ENCODE data around the gene KLRF1.

The KLRF1 gene

DNA sequence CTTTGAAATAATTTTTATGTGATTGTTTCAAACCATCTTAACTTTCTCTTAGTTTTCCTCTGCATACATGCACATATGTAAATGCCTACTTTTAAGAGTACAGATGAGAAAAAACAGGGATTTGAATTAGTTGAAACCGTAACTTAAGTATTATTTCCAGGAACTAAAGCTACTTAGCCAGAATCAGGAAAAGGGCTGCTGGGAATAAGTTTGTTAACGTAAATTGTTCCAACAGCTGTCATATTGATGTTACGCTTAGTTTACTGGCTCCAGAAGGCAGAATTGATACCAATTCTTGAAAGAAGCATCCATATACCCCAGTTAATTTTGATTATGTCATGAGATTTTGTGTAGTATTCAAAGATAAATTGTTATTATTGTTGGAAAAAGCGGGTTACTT lies 17.9 kb upstream of the KLRF1 start:
- DNase-seq (ENCODE audit: low read depth in 2 of 2), result no peak

DNA sequence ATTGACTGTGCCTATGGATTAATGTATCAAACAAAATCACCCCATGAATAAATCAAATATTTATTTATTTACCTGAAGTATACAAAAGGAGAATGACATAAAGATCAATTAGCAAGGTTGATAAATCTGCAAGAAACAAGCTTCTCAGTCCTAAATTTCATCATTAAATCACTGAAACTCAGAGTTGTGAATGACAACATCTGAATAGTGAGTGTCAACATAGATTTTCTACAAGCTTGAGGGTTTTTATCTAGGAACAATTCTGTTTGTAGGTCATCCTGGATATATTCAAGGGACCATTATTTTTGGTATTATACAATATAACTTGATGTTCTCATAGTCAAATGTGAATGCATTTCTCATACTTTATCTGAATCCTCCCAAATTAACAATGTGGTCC lies 17.4 kb upstream of the KLRF1 start:
- no peak for DNase-seq (ENCODE audit: low read depth in 2 of 2)

DNA sequence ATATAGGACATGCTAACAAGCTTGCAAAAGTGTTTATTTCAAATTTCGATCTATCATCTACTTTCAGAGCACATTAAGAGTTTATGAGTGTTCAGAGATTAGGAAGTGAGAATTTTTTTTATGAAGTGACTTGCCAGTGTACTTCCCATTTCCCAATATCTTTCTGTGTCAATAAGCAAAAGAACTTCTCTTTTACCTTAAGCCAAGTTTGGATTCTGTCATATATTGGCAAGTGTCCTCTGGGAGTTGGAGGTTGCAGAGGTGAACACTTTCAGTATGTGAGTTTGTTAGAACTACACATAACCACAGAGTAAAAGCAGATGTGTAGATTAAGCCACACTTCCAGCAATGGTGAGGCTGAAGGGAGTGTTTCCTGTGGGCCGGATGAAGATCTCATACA lies 16.6 kb upstream of the KLRF1 start:
- no peak for DNase-seq (ENCODE audit: low read depth in 2 of 2)

DNA sequence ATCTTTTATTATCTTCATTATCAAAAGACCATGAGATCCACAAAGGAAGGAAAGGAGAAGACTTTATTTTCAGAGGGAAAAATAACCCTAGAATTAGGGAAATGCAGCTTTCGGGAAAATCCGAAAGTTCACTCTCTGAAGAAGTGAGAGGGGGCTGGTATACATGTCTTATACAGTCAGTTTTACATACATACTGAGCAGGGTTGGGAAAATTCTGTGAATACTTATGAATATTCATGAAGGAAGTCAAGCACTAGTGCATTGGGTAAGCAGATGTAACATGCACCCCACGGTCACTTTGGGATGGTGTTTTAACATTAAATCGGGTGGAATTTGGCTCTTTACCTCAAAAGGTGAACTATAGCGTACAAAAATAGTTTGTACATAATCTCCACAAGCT lies 15.7 kb upstream of the KLRF1 start:
- no peak for DNase-seq (ENCODE audit: low read depth in 2 of 2)

DNA sequence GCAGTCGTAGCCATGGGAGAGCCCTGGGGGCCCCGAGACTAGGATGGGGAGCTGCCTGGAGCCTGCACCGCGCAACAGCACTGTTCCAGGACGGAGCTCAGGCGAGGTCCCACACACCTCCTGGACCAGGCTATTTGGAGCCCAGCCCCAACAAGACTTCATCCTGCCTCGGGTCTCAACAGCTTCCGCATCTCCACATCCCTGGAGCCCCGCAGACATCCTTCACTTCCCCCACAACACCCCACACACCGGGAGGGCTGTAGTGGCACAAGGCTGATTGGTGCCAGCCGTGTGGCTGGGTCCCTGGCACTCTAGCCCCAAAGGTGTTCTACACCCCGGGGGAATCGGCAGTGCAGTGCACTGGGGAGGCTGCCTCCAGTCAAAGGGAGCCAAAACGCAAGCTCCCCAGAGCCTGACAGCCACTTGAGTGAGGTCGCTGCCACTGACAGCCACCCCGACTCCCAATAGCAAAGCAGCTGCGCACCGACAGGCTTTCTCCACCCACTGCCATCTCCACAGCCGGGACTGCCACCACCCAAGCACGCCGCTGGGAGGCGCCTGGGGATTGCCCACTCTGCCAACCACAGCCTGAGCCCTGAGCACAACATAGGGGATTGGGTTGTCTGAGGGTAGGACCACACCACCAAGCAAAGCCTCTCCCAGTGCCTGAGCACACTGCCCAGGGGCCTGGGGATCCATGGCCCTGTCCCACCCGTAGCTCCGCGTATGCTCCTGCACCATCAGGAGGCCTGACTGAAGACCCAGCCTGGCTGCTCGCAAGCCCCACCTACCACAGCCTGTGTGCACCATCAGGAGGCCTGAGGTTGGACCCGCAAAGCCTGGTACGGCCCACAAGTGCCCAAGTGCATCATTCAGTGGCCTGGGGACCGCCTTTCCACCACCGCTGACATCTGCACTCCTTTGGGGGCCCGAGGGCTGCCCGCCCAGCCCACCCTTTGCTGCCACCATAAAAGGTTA lies 13.2 kb upstream of the KLRF1 start:
- DNase-seq (ENCODE audit: low read depth in 2 of 2), result no peak

DNA sequence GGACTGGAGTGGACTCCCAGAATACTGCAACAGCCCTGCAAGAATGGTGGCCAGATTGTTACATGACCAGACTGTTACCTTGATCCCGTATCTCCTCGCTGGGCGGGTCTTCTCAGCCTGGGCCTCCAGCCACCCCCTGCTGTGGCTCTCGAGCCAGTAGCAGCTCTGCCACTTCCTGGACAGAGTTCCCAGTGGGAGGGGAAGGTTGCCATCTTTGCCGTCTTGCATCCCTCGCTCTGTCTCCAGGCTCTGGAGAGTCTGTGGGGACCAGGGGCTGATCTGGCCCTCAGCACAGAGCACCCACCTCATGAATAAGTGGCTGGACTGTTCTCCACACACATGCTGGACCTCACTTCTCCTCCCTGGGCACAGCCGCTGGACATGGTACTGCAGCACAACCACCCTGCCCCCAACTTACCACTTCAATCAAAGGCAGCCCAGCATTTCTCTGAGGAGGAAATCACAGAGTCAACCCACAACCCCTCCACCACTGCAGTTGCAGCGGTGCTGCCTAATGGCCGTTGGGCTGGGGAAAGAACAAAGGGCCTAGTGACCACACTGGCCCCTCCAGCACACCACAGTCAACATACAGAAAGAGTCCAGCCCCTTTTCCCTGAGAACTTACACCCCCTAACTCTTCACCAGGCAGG lies 6.9 kb upstream of the KLRF1 start:
- DNase-seq (ENCODE audit: low read depth in 2 of 2), result no peak

GRCh38 chr12:9829483-9829882 lies 2.2 kb downstream of the KLRF1 start:
- DNase-seq (ENCODE audit: low read depth in 2 of 2), result no peak

GRCh38 chr12:9829982-9830381 lies 2.7 kb downstream of the KLRF1 start:
- no peak for DNase-seq (ENCODE audit: low read depth in 2 of 2)

- DNase-seq (ENCODE audit: low read depth in 2 of 2), result no peak
These were observed 4.4 kb downstream of the KLRF1 start for GRCh38 chr12:9831720-9832119.

GRCh38 chr12:9843407-9843806 lies 16.1 kb downstream of the KLRF1 start:
- no peak for DNase-seq (ENCODE audit: low read depth in 2 of 2)

GRCh38 chr12:9848899-9849298 lies 21.6 kb downstream of the KLRF1 start:
- DNase-seq (ENCODE audit: low read depth in 2 of 2), result no peak

DNA sequence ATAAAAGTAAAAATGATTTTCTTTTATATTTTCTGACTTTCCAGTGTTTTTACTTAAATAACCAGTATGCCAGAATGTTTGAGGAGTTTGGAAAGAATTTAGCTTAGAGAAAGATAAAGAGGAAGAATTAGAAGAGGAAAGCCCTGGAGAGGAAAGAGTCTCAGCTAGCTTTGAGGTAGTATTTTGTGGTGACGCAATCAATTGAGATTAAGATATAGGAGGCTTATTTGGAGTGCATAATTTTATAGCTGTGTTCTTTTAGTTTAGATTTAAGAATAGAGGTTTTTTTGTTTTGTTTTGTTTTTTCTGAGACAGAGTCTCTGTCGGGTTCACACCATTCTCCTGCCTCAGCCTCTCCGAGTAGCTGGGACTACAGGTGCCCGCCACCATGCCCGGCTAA lies 23.8 kb downstream of the KLRF1 start:
- DNase-seq (ENCODE audit: low read depth in 2 of 2), result no peak

GRCh38 chr12:9851927-9852326 lies 24.6 kb downstream of the KLRF1 start:
- DNase-seq (ENCODE audit: low read depth in 2 of 2), result no peak

DNA sequence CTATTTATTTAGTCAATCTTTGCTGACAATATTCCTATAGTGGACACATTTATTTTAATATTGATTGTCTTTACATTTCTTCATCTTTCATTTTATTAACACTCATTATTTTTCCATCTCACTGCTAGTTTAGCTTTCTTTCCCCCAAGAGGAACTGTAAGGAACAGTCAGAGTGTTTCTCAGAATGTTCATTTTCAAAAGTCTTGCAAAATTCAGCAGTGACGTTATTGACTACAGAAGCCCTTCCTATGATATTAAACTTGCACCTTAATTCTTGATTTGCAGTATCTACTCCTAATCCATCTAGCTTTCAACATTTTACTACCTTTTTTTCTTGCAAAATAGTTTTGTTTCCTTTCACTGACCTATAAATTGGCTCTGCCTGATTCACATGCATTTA lies 28.9 kb downstream of the KLRF1 start:
- DNase-seq (ENCODE audit: low read depth in 2 of 2), result no peak

DNA sequence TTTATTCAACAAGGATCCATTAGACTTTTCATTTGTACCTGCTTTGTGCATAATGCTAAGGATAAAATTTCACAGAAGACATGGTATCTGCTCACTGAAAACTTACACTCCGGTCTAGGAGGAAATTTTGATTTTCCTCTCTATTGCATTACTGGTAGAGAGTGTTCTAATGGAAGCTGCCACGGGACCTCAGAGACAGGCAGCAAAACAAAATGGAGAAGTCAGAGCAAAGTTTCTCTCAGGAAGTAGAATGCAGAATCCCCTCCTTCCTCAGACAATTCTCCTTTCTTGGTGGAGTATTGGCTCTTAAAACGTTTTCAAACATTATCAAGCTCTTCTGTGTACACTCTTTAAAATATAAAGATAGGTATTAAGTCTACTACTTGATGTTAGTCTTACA lies 29.6 kb downstream of the KLRF1 start:
- DNase-seq (ENCODE audit: low read depth in 2 of 2), result no peak

- no peak for DNase-seq (ENCODE audit: low read depth in 2 of 2)
These were observed 30.9 kb downstream of the KLRF1 start for GRCh38 chr12:9858135-9858534.

DNA sequence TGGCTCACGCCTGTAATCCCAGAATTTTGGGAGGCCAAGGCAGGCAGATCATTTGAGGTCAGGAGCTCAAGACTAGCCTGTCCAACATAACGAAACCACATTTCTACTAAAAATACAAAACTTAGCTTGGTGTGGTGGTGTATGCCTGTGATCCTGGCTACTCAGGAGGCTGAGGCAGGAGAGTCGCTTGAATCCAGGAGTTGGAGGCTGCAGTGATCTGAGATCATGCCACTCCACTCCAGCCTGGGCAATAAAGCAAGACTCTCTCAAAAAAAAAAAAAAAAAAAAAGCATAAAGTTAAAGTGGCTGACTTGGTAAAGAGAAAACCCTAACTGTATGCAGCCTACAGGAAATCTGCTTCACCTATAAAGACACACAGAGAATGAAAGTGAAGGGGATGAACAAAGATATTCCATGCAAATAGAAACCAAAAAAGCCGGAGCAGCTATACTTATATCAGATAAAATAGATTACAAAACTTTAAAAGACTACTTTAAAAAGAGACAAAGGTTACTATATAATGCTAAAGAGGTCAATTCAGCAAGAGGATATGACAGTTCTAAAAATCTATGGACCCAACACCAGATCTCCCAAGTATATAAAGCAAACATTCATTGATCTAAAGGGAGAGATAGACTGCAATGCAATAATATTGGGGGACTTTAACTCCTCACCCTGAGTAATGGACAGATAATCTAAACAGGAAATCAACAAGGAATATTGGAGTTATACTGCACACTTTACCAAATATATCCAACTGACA lies 37.8 kb downstream of the KLRF1 start:
- DNase-seq (ENCODE audit: low read depth in 2 of 2), result no peak

GRCh38 chr12:9866860-9867269 lies 39.6 kb downstream of the KLRF1 start:
- DNase-seq (ENCODE audit: low read depth in 2 of 2), result no peak

DNA sequence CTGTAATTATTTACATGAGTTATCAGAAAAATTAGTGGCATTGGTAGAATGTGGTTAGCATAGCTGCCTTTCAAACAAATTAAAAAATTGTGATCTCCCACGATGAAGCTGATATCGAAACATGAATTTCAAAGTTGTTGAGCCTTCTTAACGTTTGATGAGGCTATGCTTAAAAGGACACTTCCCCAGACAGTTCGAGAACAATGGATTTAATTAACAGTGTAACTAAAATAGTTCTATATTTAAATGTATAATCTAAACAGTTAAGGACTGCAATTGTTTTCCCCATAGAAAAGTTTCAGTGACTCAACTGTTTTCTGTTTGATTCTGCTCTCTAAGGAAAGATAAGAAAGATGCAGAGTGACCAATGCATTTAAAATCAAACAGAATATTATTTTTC lies 40.2 kb downstream of the KLRF1 start:
- no peak for DNase-seq (ENCODE audit: low read depth in 2 of 2)

DNA sequence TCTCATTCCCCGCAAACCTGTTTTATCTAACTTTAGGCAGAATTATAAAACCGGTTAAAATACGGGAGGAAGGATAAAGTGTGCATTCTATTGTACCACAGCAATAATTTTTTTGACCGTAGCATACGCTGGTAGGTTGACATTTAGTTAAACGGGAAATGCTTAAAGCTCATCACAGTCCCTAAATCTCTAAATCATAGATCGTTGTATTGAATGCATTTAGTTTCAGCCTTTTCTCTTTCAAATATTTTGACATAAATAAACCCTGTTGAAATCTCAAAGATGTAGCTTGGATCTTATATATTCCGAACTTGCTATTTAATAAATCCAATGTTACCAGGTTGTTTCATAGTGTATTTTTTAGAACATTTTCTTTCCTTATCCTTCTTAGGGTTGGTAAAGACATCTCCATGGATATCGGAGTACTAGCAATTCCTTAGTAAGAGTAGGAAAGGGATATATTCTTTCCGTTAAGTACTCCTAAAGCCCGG lies 41.1 kb downstream of the KLRF1 start:
- DNase-seq (ENCODE audit: low read depth in 2 of 2), result no peak

DNA sequence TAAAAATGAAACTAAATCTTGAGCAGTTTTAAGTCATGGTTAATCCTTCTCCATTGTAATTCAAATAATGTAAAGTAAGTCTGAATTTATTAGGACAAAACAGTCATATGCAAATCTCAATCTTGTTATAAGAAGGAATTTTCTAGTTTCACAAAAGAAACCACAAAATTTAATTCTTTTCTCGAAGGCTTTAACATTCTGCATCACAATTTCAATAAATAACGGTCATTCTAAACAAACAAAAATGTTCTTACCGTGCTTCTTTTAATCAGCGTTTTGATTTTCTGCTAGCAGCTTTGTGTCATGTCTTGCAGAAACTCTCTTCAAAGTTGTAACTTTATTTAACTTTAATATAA lies 41.6 kb downstream of the KLRF1 start:
- DNase-seq (ENCODE audit: low read depth in 2 of 2), result no peak

Data from fibroblast of skin of left biceps (primary cell).